IMR-90 (cell line): ENCODE measurements around the gene C19orf25. TPM values are rescaled to one million over a fixed set of nuclear protein-coding genes. Genes with fewer than 3 reads are reported as not detected.

Experiments used
- ATAC-seq: fragments of 200-7000 bp; cut with Tn5 transposase; 2 replicates; pipeline ENCODE4 v1.9.1; 2020; ENCODE audit warnings: low read depth, mild to moderate bottlenecking, moderate library complexity
- BruUV-seq: library from RNA; stranded (reverse); fragments of 400-500 nt; replicated peaks from 2 replicates; lab custom pipeline; 2021; lab: Mats Ljungman, UMichigan
- CTCF ChIA-PET: fragments of 300-600 bp; formaldehyde crosslinking; extraction: SDS; loops from one replicate; lab custom pipeline; 2021; ENCODE audit warnings: antibody characterized with exemption; lab: Yijun Ruan, JAX
- POLR2A ChIA-PET: fragments of 300-600 bp; sonication (Branson Sonifier 250); formaldehyde crosslinking; loops from one replicate; lab custom pipeline; 2022; ENCODE audit warnings: antibody characterized with exemption; ENCODE audit not compliant: unreplicated experiment; lab: Charles Lee
- DNase-seq: peaks from one replicate; pipeline ENCODE4 v3.0.0; 2013
- H2AFZ ChIP-seq: replicated peaks from 2 replicates; pipeline ENCODE3; 2013; ENCODE audit warnings: low read length, mild to moderate bottlenecking; ENCODE audit not compliant: poor library complexity
- H2AK5ac ChIP-seq: 2 replicates; pipeline ENCODE4 v1.6.1; 2013; ENCODE audit warnings: low read depth, low read length, inconsistent platforms
- H2AK9ac ChIP-seq: replicated peaks from 2 replicates; pipeline ENCODE3; 2013; ENCODE audit warnings: mild to moderate bottlenecking, low read depth, low read length, moderate library complexity; ENCODE audit not compliant: poor library complexity
- H2BK120ac ChIP-seq: 2 replicates; pipeline ENCODE4 v1.6.1; 2013; ENCODE audit warnings: low read depth, low read length, inconsistent platforms
- H2BK15ac ChIP-seq: 3 replicates; pipeline ENCODE4 v1.6.1; 2013; ENCODE audit warnings: low read depth, low read length, inconsistent platforms
- H2BK20ac ChIP-seq: 2 replicates; pipeline ENCODE4 v1.6.1; 2013; ENCODE audit warnings: low read depth, mild to moderate bottlenecking, inconsistent platforms, low read length, moderate library complexity
- H2BK5ac ChIP-seq: 2 replicates; pipeline ENCODE4 v1.6.1; 2013; ENCODE audit warnings: mild to moderate bottlenecking, low read depth, low read length, inconsistent platforms; ENCODE audit not compliant: poor library complexity, severe bottlenecking
- H3K14ac ChIP-seq: replicated peaks from 2 replicates; pipeline ENCODE4 v1.6.1; 2013; ENCODE audit warnings: low read depth, low read length, inconsistent platforms
- H3K18ac ChIP-seq: 2 replicates; pipeline ENCODE4 v1.6.1; 2013; ENCODE audit warnings: low read depth, low read length, control low read depth
- H3K23ac ChIP-seq: 2 replicates; pipeline ENCODE4 v1.6.1; 2013; ENCODE audit warnings: low read depth, low read length, inconsistent platforms
- H3K27ac ChIP-seq: 2 replicates; pipeline ENCODE4 v1.5.1; 2013; ENCODE audit warnings: mild to moderate bottlenecking, control low read depth, low read length; ENCODE audit not compliant: insufficient read depth
- H3K27me3 ChIP-seq: 2 replicates; pipeline ENCODE4 v1.6.1; 2013; ENCODE audit warnings: low read length; ENCODE audit not compliant: control insufficient read depth, insufficient read depth
- H3K36me3 ChIP-seq: 2 replicates; pipeline ENCODE4 v1.6.1; 2013; ENCODE audit warnings: low read length, mixed read lengths; ENCODE audit not compliant: control insufficient read depth, insufficient read depth
- H3K4ac ChIP-seq: 2 replicates; pipeline ENCODE4 v1.6.1; 2013; ENCODE audit warnings: low read depth, low read length, inconsistent platforms
- H3K4me1 ChIP-seq: 2 replicates; pipeline ENCODE4 v1.6.1; 2013; ENCODE audit warnings: low read length, mixed read lengths; ENCODE audit not compliant: control insufficient read depth, insufficient read depth
- H3K4me2 ChIP-seq: 2 replicates; pipeline ENCODE4 v1.6.1; 2013; ENCODE audit warnings: low read depth, mild to moderate bottlenecking, control low read depth, low read length, moderate library complexity
- H3K4me3 ChIP-seq: 2 replicates; pipeline ENCODE4 v1.5.1; 2013; ENCODE audit warnings: low read depth, mild to moderate bottlenecking, control low read depth, low read length, moderate library complexity; ENCODE audit not compliant: insufficient read depth
- H3K56ac ChIP-seq: 2 replicates; pipeline ENCODE4 v1.6.1; 2013; ENCODE audit warnings: low read length, inconsistent platforms; ENCODE audit not compliant: insufficient read depth; ENCODE audit errors: extremely low read depth
- H3K79me1 ChIP-seq, 2 experiments: 2 replicates each; pipeline ENCODE4 v1.6.1; 2013; ENCODE audit warnings: low read length in 2 of 2, inconsistent platforms in 1 of 2, low read depth in 1 of 2
- H3K9ac ChIP-seq: 2 replicates; pipeline ENCODE4 v1.6.1; 2013; ENCODE audit warnings: low read depth, low read length, control low read depth
- H3K9me1 ChIP-seq: 2 replicates; pipeline ENCODE4 v1.6.1; 2013; ENCODE audit warnings: low read length, inconsistent platforms; ENCODE audit not compliant: insufficient read depth
- H3K9me3 ChIP-seq: 2 replicates; pipeline ENCODE4 v1.6.1; 2013; ENCODE audit warnings: low read length; ENCODE audit not compliant: control insufficient read depth, insufficient read depth
- H4K20me1 ChIP-seq: 2 replicates; pipeline ENCODE4 v1.6.1; 2013; ENCODE audit warnings: low read length, inconsistent platforms; ENCODE audit not compliant: insufficient read depth
- H4K5ac ChIP-seq: 2 replicates; pipeline ENCODE4 v1.6.1; 2013; ENCODE audit warnings: mild to moderate bottlenecking, low read depth, low read length, control low read depth
- H4K8ac ChIP-seq, 2 experiments: 2 replicates each; pipeline ENCODE4 v1.6.1; 2013; ENCODE audit warnings: low read depth in 2 of 2, low read length in 2 of 2, control low read depth in 1 of 2, inconsistent platforms in 1 of 2
- H4K91ac ChIP-seq: 2 replicates; pipeline ENCODE4 v1.6.1; 2013; ENCODE audit warnings: low read depth, low read length, inconsistent platforms; ENCODE audit not compliant: insufficient read depth
- BHLHE40 ChIP-seq: fragments of 150-350 bp; IDR thresholded peaks from 2 replicates; pipeline ENCODE4 v1.6.1; 2016; ENCODE audit warnings: mild to moderate bottlenecking, low read depth, low read length
- FOS ChIP-seq: fragments of 150-350 bp; IDR thresholded peaks from 2 replicates; pipeline ENCODE4 v1.6.1; 2016; ENCODE audit warnings: low read depth, low read length
- MXI1 ChIP-seq: IDR thresholded peaks from 2 replicates; pipeline ENCODE4 v1.6.1; 2012; ENCODE audit warnings: low read depth, mild to moderate bottlenecking, low read length, moderate library complexity, borderline replicate concordance
- RAD21 ChIP-seq: IDR thresholded peaks from 2 replicates; pipeline ENCODE4 v1.6.1; 2012; ENCODE audit warnings: low read length, improper control_type of control experiment
- RCOR1 ChIP-seq: IDR thresholded peaks from 2 replicates; pipeline ENCODE4 v1.6.1; 2012; ENCODE audit warnings: mild to moderate bottlenecking, low read length, improper control_type of control experiment; ENCODE audit not compliant: insufficient replicate concordance
- WGBS, 2 experiments: methylation state at CpG; one replicate each; pipeline versions ENCODE4 v1.1.5 to v1.1.7; 2013; ENCODE audit warnings: missing lambda C conversion rate in 2 of 2; ENCODE audit not compliant: insufficient read length in 1 of 2; ENCODE audit errors: extremely low coverage in 2 of 2; 5-methylcytosine and 5-hydroxymethylcytosine counted together
- dilution Hi-C: fragments of 300-500 bp; cut with HindIII; formaldehyde crosslinking; loops from one replicate; pipeline ENCODE4 v1.14.3; 2018; ENCODE audit warnings: low sequenced_read_pairs; ENCODE audit not compliant: unreplicated experiment
- in situ Hi-C: fragments of 300-500 bp; cut with MboI; formaldehyde crosslinking; loops from 3 replicates; pipeline ENCODE4 v1.14.3; 2019; ENCODE audit warnings: low sequenced_read_pairs, inconsistent platforms, mixed read lengths
- intact Hi-C: fragments of 100-400 bp; cut with micrococcal nuclease; formaldehyde crosslinking; loops from 2 replicates; pipeline ENCODE4 v1.10.0; 2022
- polyA plus RNA-seq, 3 experiments: library from polyadenylated mRNA; depleted of rRNA; stranded (reverse); fragments of >200 nt; gene quantifications; 2 replicates each; pipeline ENCODE4 v1.2.3, GENCODE V29; 2012; ENCODE audit warnings: low replicate concordance in 1 of 3
- total RNA-seq: library from RNA; depleted of rRNA; stranded (reverse); fragments of >200 nt; gene quantifications from 2 replicates; pipeline ENCODE4 v1.2.3, GENCODE V29; 2012
- TF ChIP-seq, protein P1 (sequence below): fragments of 150-350 bp; IDR thresholded peaks from 2 replicates; pipeline ENCODE4 v1.6.1; 2016; ENCODE audit warnings: low read depth, mild to moderate bottlenecking, low read length, moderate library complexity, borderline replicate concordance

C19orf25 gene
- total and polyA plus RNA-seq, 2 of the 4 experiments (the other 2 are of a cell fraction), result 10.4 to 34.9 TPM

DNA sequence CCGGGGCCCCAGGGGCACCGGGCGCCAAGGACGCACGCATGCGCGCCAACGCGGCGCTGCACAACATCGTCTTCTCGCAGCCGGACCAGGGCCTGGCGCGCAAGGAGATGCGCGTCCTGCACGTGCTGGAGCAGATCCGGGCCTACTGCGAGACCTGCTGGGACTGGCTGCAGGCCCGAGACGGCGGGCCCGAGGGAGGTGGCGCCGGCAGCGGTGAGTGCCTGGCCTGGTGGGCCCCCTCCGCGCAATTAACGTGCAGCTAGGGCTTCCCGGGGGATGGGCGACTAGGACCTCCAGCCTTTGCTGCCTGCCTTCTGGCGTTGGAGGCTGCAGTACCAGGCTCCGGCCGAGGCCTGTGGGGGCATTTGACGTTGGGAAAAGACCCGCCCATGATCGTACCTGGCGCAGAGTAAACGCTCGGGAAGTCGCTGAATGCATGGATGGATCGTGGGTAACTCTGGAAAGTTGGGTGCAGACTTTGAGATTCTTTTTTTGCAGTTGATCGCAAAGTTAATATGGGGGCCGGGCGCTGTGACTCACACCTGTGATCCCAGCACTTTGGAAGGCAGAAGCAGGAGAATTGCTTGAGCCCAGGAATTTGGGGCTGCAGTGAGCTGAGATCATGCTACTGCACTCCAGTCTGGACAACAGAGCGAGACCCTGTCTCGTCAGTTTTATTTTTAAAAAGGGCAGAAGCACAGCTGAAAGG lies 21.8 kb downstream of the C19orf25 start:
- Histone ChIP-seq H3K9ac (no peak overlapping the region), H2AFZ (no peak overlapping the region), H2AK5ac (no peak overlapping the region), H3K23ac (no peak overlapping the region), H3K9me3 (no peaks in the 10 kb centered on the region), H2BK15ac (no peak overlapping the region), H4K5ac (no peak overlapping the region), H3K4ac (no peak overlapping the region), H3K36me3 (peaks cover 3% of the 10 kb centered on the region; the same call in 1 of the 2 replicates), H4K20me1 (peaks cover 40% of the 10 kb centered on the region), H2BK120ac (no peak overlapping the region), H2AK9ac (no peak overlapping the region), H3K56ac (no peak overlapping the region), H3K4me3 (no peak overlapping the region), H3K27me3 (peaks cover 43% of the 10 kb centered on the region), H2BK20ac (no peak overlapping the region), H4K91ac (no peak overlapping the region), H3K18ac (no peak overlapping the region), H3K9me1 (0 out of 2 replicates have a peak, but pooled peaks cover 2% of the 10 kb centered on the region), H3K27ac (no peak overlapping the region), H3K79me1 (no peaks in the 10 kb centered on the region), H4K8ac (no peak overlapping the region), H3K4me2 (no peak overlapping the region), H2BK5ac (no peak overlapping the region), H3K4me1 (no peaks in the 10 kb centered on the region), H3K14ac (no peak overlapping the region)
- CTCF ChIA-PET, result no interaction called here
- POLR2A ChIA-PET, result no interaction called here
- dilution Hi-C loops (no loop called here), intact Hi-C loops (no loop called here), in situ Hi-C loops (no loop called here)
- DNase-seq (no peak), ATAC-seq (no peak)
- BruUV-seq, result no TSS peak
- TF ChIP-seq MXI1 (no peak), RCOR1 (no peak), BHLHE40 (0 out of 2 replicates have a peak, but pooled peaks have one; percentile 29), FOS (no peak), RAD21 (no peak)
- TF ChIP-seq, protein P1, sequence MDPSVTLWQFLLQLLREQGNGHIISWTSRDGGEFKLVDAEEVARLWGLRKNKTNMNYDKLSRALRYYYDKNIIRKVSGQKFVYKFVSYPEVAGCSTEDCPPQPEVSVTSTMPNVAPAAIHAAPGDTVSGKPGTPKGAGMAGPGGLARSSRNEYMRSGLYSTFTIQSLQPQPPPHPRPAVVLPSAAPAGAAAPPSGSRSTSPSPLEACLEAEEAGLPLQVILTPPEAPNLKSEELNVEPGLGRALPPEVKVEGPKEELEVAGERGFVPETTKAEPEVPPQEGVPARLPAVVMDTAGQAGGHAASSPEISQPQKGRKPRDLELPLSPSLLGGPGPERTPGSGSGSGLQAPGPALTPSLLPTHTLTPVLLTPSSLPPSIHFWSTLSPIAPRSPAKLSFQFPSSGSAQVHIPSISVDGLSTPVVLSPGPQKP, result no peak
- 13% methylated on average over 26 of the region's 48 CpGs; no CpG with 5 or more reads in 1 of the 2 experiments for WGBS, 2 experiments
